ENCODE measurements around the gene EYS. TPM values are rescaled to one million over a fixed set of nuclear protein-coding genes. Genes with fewer than 3 reads are reported as not detected.
"Not testable (repeated sequence)": the region's sequence is repeated elsewhere in the genome, so short reads cannot be mapped to it uniquely, and the experiment has no call there.

The EYS gene
- total and polyA plus RNA-seq, 2 of the 8 experiments (the other 6 are each of a cell fraction or from before 2014, with no cell fraction given) = 0.05 to 0.13 TPM

DNA sequence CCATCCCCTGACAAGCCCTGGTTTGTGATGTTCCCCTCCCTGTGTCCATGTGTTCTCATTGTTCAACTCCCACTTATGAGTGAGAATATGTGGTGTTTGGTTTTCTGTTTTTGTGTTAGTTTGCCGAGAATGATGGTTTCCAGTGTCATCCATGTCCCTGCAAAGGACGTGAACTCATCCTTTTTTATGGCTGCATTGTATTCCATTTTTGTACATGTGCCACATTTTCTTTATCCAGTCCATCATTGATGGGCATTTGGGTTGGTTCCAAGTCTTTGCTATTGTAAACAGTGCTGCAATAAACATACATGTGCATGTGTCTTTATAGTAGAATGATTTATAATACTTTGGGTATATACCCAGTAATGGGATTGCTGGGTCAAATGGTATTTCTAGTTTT, 1468.1 kb downstream of the EYS start:
- CTCF ChIA-PET (ENCODE audit: partially characterized antibody) = interaction anchor here (0.8 kb wide), 1 partner anchor 226 kb away, joined by 3 read pairs; no protein-coding TSS in a partner anchor

More for the DNA sequence above, 1468.1 kb downstream of the EYS start:
- H3K14ac ChIP-seq (ENCODE audit: insufficient read length); H3K36me3 ChIP-seq (ENCODE audit: control insufficient read depth in 2 of 4, insufficient read depth in 4 of 4, low read length in 3 of 4); H3K27me3 ChIP-seq (replicated peaks in 1 of 4; ENCODE audit: control insufficient read depth in 3 of 4, extremely low read depth in 1 of 4, insufficient read depth in 3 of 4, low read length in 3 of 4); H4K20me1 ChIP-seq (replicated peaks in 1 of 2; ENCODE audit: control insufficient read depth in 1 of 2, insufficient read depth in 2 of 2, low read length in 2 of 2); H2AK5ac ChIP-seq (ENCODE audit: low read depth, low read length); H2BK20ac ChIP-seq (ENCODE audit: low read length); H3K27ac ChIP-seq (ENCODE audit: low read depth, low read length); H3K9ac ChIP-seq (replicated peaks in 1 of 4; ENCODE audit: extremely low read depth in 1 of 4, low read depth in 3 of 4, low read length in 3 of 4); H2BK12ac ChIP-seq (ENCODE audit: low read depth, low read length); POLR2A ChIA-PET (ENCODE audit: partially characterized antibody); H3K4me2 ChIP-seq (ENCODE audit: insufficient read depth in 1 of 2, low read depth in 2 of 2, low read length in 2 of 2); H3K4me3 ChIP-seq (ENCODE audit: extremely low read depth in 1 of 4, insufficient read depth in 2 of 4, low read depth in 3 of 4, low read length in 4 of 4); H3K79me2 ChIP-seq (ENCODE audit: control insufficient read depth in 1 of 2, insufficient read depth in 2 of 2, low read length in 2 of 2); H3K23me2 ChIP-seq (ENCODE audit: low read depth, low read length); H2BK5ac ChIP-seq (ENCODE audit: low read depth, low read length); H2AFZ ChIP-seq (ENCODE audit: low read length); H4K91ac ChIP-seq (replicated peaks; ENCODE audit: insufficient read length, low read length); FAIRE-seq; H3K9me3 ChIP-seq (ENCODE audit: insufficient read depth in 2 of 2, low read depth in 1 of 2, low read length in 1 of 2); H3K4me1 ChIP-seq (replicated peaks in 1 of 4; ENCODE audit: control insufficient read depth in 3 of 4, insufficient read depth in 4 of 4, low read length in 3 of 4); H2BK15ac ChIP-seq (ENCODE audit: low read length); H4K5ac ChIP-seq (ENCODE audit: insufficient read length, low read depth, low read length); H4K8ac ChIP-seq (ENCODE audit: extremely low read depth, insufficient read depth, low read length); H3K56ac ChIP-seq (replicated peaks; ENCODE audit: insufficient read length, low read depth, low read length); H2BK120ac ChIP-seq (replicated peaks; ENCODE audit: low read depth, low read length); H3K79me1 ChIP-seq (ENCODE audit: low read depth, low read length); DNase-seq (ENCODE audit: low read depth in 1 of 2, low spot score in 2 of 2); H3K4ac ChIP-seq (replicated peaks; ENCODE audit: insufficient read length, low read depth, low read length); H3K23ac ChIP-seq (ENCODE audit: insufficient read length); H3K18ac ChIP-seq (ENCODE audit: extremely low read depth, low read length): not testable (repeated sequence)
- WGBS, 2 experiments (ENCODE audit: extremely low coverage in 1 of 2, insufficient coverage in 1 of 2, insufficient read length in 1 of 2, insufficient replicate concordance in 2 of 2, low coverage in 1 of 2, low lambda C conversion rate in 2 of 2, missing lambda C conversion rate in 1 of 2) = 87% methylated on average over 2 of the region's 2 CpGs; no CpG with 5 or more reads in 1 of the 2 experiments

All from H1 (cell line).